NCI-H2171 (cell line): ENCODE results near the gene SLC47A2.

ENCODE experiments used
- DNase-seq: peaks from one replicate; lab custom pipeline; 2025; lab: John Stamatoyannopoulos, UW

The SLC47A2 gene

DNA sequence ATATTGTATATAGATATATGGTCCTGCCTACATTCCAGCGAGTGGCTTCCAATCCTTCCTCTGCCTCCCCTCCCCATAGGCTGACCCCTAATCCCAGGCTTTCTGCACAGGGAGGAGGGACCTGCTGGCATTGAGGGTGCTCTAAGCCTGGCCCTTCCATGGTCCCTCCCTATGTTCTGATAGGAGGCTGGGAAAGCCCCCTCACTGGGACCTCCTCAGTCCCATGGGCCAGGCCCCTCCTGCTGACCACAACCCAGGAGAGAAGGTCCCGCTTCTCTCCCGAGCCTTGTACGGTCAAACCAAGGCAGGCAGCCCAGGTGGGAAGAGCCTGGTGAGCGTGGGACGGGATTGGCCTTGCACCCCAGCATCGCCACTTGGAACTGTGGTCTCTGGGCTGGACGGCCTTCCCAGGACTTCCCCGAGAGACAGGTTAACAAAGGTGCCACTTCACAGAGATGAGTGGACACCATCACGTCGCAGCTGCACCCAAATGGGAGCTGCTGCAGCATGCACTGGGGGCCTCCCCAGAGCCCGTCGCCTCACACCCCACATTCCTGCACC, 30.9 kb upstream of the SLC47A2 start:
- DNase-seq, result no peak

- no peak for DNase-seq
These were observed 30.1 kb upstream of the SLC47A2 start for GRCh38 chr17:19746517-19746916.

DNA sequence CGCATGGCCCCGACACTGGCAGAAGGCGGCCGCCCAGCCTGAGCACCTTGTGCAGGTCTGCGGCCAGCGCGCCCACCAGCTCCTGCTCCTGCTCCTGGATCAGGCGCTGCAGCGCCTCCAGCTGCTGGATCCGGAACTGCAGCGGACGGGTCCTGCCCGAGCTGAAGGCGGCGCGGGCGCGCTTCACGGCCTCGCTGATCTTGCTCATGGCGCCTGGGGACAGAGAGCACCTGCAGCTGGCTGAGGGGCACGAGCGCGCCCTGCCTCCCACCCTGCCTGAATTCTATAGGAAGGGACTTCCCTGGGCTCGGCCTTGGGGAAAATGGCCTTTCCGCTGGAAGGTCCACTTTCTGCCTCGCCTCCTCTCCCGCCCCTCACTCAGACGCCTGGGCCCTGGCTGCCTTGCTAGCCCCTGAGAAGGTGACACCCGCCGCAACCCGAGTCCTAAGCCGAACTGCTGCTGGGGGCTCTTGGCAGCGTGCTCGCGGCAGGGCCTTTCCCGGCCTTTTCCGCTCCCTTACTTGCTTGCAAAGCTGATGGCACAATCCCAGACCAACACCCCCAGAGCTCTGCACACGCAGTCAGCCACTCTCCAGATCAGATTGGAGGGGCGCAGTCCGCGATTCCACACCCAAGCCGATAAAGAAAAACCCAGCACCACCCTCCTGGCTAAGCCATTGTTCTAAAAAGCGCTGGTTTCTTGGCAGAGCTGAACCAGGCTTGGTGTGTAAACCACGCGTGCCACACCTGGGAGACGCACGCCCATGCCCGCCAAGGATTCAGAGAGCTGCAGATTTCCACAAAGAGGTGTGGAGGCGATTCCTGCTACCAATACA, 28.8 kb upstream of the SLC47A2 start:
- DNase-seq, result peak; percentile 27

- no peak for DNase-seq
These were observed 28.1 kb upstream of the SLC47A2 start for GRCh38 chr17:19744492-19744891.

DNA sequence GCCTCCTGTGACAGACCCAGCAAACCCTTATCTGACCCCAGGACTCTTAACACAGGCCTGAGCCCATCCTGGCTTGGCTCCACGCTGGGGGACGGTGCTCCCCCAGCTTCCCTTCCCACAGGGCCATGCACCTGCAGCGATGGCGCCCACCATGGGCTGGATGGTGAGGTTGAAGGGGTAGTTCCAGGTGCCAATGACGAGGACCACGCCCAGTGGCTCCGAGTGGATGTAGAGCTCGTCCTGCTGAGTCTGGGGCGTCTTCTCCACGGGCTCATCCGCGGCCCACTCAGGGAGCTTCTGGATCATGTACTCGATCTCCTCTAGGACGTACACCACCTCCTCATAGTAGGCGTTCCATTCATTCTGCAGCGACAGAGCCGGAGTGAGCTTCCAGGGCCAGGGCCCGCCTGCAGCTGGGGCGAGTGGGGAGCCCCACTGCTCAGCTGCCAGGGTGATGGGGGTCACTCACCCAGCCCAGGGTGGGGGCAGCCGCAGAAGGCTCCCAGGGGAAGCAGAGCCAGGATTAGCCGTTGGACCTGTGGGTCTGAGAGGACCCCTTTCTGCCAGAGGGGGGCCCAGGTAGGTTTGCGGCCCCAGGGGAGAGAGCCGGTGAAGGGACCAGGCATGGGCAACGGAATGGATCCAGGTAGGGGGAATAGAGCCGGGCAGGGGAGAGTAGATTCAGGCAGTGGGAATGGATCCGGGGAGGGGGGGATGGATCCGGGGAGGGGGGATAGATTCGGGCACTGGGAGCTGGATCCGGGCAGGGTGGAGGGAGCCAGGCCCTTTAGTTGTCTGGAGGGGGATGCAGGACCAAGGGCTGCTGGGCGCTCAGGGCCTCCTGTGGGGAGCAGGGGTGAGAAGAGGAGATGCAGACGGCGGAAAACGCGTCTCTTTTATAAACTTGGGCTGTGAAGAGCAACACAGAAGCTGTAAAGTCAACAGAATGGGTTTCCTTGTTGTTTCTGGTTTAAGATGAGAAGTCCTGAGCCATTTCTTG, 27.0 kb upstream of the SLC47A2 start:
- DNase-seq, result no peak

DNA sequence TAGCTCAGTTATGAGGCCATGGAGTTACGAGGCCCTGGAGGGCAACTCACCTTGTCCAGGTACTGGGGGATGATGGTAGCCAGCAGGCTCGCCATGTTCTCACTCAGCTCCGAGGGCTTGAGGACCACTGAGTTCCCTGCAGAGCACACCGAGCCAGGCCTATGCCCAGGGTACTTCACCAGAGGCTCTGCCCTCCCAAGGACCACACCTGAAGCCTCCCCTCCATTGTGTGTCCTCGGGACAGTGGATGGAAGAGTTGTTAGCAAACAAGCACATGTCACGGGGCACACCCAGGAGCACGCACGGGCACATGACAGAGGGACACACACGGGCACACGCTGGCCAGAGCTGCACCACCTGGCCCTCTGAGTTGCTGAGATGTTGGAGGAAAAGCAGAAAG, 26.1 kb upstream of the SLC47A2 start:
- DNase-seq, result no peak

- no peak for DNase-seq
These were observed 25.6 kb upstream of the SLC47A2 start for GRCh38 chr17:19741832-19742457.

DNA sequence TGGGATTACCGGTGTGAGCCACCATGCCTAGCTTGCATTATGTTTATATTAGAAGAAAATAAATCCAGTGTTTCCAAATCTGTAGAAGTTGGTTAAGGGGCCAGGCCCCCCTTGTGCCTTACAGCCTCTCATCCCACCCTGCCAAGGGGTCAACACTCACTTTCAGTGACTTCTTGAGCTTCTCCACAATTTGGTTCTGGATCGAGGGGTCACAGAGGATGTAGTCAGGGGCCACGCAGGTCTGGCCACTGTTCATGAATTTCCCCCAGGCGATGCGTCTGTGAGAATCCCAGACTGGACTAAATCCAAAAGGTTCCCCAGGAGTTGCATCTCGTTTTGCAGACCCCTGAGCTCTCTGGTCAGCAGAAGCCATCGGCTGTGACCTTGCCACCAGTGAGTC, 24.5 kb upstream of the SLC47A2 start:
- no peak for DNase-seq

- DNase-seq, result no peak
These were observed 23.1 kb upstream of the SLC47A2 start for GRCh38 chr17:19739241-19740201.

DNA sequence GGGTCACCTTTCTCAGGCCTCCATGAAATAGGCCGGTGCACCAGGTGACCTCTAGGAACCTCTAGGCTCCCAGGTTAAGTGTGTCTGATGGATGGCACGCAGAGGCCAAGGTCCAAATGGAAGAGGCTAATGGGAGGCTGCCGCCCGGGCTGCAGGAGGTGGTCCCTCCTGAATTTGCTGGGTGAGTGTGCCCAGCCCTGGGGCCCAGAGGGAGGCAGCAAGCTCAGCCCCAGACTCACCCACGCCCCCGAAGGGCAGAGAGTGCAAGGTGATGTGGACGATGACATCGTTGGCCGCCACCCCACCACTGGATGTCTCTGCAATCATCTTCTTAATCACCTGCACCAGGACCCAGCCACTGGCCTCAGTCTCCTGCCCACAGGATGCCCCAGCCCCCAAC, 22.4 kb upstream of the SLC47A2 start:
- DNase-seq, result no peak

GRCh38 chr17:19738073-19738449, 21.7 kb upstream of the SLC47A2 start:
- no peak for DNase-seq

DNA sequence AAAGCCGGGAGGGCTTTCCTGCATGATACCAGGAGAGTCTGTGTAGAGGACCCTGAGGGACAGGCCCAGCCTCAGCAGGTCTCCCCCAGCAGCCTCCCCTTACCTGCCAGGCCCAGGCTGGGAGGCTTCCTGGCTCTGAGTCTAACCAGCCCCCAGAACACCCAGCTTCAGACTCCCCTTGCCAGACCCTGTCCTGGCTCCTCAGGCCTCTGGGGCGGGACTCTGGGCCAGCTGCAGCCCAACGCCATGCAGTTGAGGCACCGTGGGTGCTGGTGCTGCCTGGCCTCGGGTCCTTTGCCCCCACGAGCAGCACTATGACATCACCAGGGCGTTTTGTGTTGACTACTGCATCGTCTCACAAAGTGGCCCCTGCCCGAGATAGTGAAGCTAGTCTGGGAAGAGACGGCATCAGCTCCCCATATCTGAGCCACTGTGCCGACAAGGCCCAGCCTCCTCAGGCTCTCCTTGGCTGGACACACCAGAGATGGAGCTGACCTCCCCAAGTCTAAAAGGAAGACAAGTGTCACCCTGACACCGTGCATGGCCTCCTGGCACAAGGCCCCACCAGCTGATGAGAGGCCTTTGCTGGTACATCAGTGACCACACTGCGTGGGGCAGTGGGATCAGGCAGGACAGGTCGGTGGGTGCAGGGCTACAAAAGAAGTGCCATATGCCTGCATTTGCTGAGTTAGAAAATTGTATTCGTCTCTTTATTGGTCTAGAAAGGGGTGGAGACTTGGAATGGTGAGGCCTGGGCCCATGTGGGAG, 21.1 kb upstream of the SLC47A2 start:
- no peak for DNase-seq

DNA sequence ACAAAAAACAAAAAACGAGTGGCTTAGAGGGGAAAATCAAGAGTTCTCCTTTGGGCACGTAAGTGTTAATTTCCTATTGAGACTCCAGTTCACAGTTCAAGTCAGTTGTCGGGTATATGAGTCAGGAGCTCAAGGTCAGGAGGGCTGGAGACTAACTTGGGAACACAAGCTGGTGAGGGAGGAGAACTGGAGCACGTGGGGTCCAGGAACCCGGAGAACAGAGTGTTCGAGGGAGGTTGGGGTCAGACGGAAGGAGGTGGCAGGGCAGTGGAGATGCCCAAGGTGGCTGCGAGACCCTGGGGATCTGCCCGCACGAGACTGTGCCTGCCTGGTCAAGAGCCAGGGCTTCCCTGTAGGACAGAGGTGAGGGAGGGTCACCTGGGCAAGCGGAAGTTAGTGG, 19.7 kb upstream of the SLC47A2 start:
- no peak for DNase-seq

GRCh38 chr17:19733953-19734526, 17.7 kb upstream of the SLC47A2 start:
- no peak for DNase-seq

- DNase-seq, result no peak
These were observed 15.2 kb upstream of the SLC47A2 start for GRCh38 chr17:19731626-19732025.

- DNase-seq, result no peak
These were observed 14.5 kb upstream of the SLC47A2 start for GRCh38 chr17:19730843-19731242.

DNA sequence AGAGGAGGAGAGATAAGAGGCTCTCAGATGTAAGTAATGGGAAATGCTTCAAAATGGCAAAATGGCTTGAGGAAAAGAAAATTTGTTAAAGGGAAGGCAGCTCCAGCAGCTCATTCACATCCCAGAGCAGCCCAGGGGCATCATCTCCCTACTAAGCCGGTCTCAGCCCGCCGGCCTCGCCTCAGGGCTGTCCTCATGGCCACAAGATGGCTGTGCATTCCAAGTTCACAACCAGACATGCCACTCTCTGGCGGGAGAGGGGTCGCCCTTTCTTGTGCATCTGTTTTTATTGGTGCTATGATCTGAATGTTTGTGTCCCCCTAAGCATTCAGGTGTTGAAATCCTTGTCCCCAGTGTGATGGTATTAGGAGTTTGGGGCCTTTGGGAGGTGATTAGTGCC, 13.5 kb upstream of the SLC47A2 start:
- no peak for DNase-seq

DNA sequence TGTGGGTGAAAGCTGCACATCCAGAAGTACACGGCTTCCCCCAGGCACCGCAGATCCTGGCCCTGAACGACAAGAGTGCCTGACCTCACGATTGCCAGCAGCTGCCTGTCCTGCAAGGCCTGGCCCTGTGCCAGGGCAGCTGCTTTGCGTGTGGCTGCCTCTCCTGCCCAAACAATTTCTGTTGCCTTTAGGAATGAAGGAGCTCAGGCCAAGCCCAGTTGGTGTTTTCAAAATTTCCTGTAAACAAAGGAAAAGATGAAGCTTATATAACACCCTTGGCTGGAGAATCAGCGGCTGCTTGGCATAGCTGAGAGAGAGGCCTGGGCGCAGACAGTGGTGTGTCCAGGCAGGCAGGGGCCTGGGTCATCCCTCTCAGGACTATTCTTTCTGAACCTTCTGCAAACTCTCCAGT, 11.7 kb upstream of the SLC47A2 start:
- peak; percentile 29 for DNase-seq

- DNase-seq, result no peak
These were observed 11.2 kb upstream of the SLC47A2 start for GRCh38 chr17:19727501-19728078.
